HepG2 (cell line): ENCODE measurements around the gene MEX3A. TPM values are rescaled to one million over a fixed set of nuclear protein-coding genes. Genes with fewer than 3 reads are reported as not detected.

ENCODE experiments used
- ASH2L ChIP-seq: fragments of 300-600, 200-600 bp; sonication (generic); IDR thresholded peaks from 2 replicates; pipeline ENCODE4 v1.7.0; 2017; ENCODE audit warnings: low read depth, mild to moderate bottlenecking, moderate library complexity, mixed read lengths, low read length; ENCODE audit not compliant: insufficient read length
- BORCS8-MEF2B ChIP-seq: sonication (generic); formaldehyde crosslinking; IDR thresholded peaks from 2 replicates; pipeline ENCODE4 v1.8.0; 2022; ENCODE audit warnings: mild to moderate bottlenecking, missing genetic modification reagents
- JUN ChIP-seq: sonication (generic); formaldehyde crosslinking; IDR thresholded peaks from 2 replicates; pipeline ENCODE4 v1.4.0; 2020; ENCODE audit warnings: mild to moderate bottlenecking, missing genetic modification reagents
- LBX2 ChIP-seq: sonication (generic); formaldehyde crosslinking; IDR thresholded peaks from 2 replicates; pipeline ENCODE4 v1.5.0; 2020; ENCODE audit warnings: missing genetic modification reagents, mild to moderate bottlenecking, borderline replicate concordance
- RCOR2 ChIP-seq: IDR thresholded peaks from 2 replicates; pipeline ENCODE4 v1.6.1; 2016; ENCODE audit warnings: missing biosample characterization, missing genetic modification reagents
- RERE ChIP-seq: IDR thresholded peaks from 2 replicates; pipeline ENCODE4 v1.6.1; 2016; ENCODE audit warnings: low read depth, missing genetic modification reagents, missing compliant biosample characterization
- ZBTB3 ChIP-seq: sonication (generic); formaldehyde crosslinking; IDR thresholded peaks from 2 replicates; pipeline ENCODE4 v1.4.0; 2020; ENCODE audit warnings: low read depth, mild to moderate bottlenecking, moderate library complexity, missing genetic modification reagents, borderline replicate concordance
- ZMYM2 ChIP-seq: sonication (generic); formaldehyde crosslinking; IDR thresholded peaks from 2 replicates; pipeline ENCODE4 v1.8.0; 2022; ENCODE audit warnings: mild to moderate bottlenecking, missing genetic modification reagents
- ZNF446 ChIP-seq: sonication (generic); formaldehyde crosslinking; IDR thresholded peaks from 2 replicates; pipeline ENCODE4 v1.5.0; 2020; ENCODE audit warnings: mild to moderate bottlenecking, missing genetic modification reagents
- ZNF749 ChIP-seq: sonication (generic); formaldehyde crosslinking; IDR thresholded peaks from 2 replicates; pipeline ENCODE4 v1.8.0; 2022; ENCODE audit warnings: mild to moderate bottlenecking, missing genetic modification reagents, moderate library complexity, borderline replicate concordance
- ZNF777 ChIP-seq: sonication (generic); formaldehyde crosslinking; IDR thresholded peaks from 2 replicates; pipeline ENCODE4 v1.4.0; 2020; ENCODE audit warnings: missing genetic modification reagents
- polyA plus RNA-seq, 8 experiments: library from polyadenylated mRNA; depleted of rRNA in 3 of 8; stranded (reverse) in 7 of 8; unstranded in 1 of 8; fragments of >200 nt; fragmentation: Illumina TruSeq in 4 of 8; extraction: Trizol in 4 of 8; gene quantifications; 2 replicates each; pipeline versions ENCODE4 v1.2.1 to v1.2.3, GENCODE V29; 2011 to 2016; ENCODE audit warnings: low read depth in 4 of 8, missing spikeins in 1 of 8, mixed read lengths in 1 of 8; ENCODE audit not compliant: insufficient read depth in 1 of 8
- total RNA-seq, 5 experiments: library from RNA; depleted of rRNA; stranded (reverse); fragments of >200 nt; fragmentation: Illumina TruSeq; extraction: Trizol; gene quantifications; 2 replicates each; pipeline ENCODE4 v1.2.3, GENCODE V29; 2016; ENCODE audit warnings: low read depth in 1 of 5
- TF ChIP-seq, protein P1 (sequence below): sonication (generic); formaldehyde crosslinking; IDR thresholded peaks from 2 replicates; pipeline ENCODE4 v1.5.1; 2020; ENCODE audit warnings: mild to moderate bottlenecking, missing genetic modification reagents, moderate library complexity
- TF ChIP-seq, protein P2 (sequence below): sonication (generic); formaldehyde crosslinking; IDR thresholded peaks from 2 replicates; pipeline ENCODE4 v1.4.0; 2020; ENCODE audit warnings: missing genetic modification reagents, borderline replicate concordance

The MEX3A gene
- total and polyA plus RNA-seq, 2 of the 13 experiments (the other 11 are each of a cell fraction or from before 2014, with no cell fraction given): 7.6 to 9.1 TPM

- TF ChIP-seq ZNF749 (CRISPR knock-in tag) (no peak), RCOR2 (CRISPR knock-in tag) (peak; percentile 70), RERE (CRISPR knock-in tag) (no peak), ZMYM2 (CRISPR knock-in tag) (no peak), ZNF777 (CRISPR knock-in tag) (peak; percentile 52; the same call in 1 of the 2 replicates), ASH2L (no peak), ZBTB3 (CRISPR knock-in tag) (no peak), ZNF446 (CRISPR knock-in tag) (no peak), JUN (CRISPR knock-in tag) (no peak), LBX2 (CRISPR knock-in tag) (no peak), BORCS8-MEF2B (CRISPR knock-in tag) (no peak)
- TF ChIP-seq, protein P1, sequence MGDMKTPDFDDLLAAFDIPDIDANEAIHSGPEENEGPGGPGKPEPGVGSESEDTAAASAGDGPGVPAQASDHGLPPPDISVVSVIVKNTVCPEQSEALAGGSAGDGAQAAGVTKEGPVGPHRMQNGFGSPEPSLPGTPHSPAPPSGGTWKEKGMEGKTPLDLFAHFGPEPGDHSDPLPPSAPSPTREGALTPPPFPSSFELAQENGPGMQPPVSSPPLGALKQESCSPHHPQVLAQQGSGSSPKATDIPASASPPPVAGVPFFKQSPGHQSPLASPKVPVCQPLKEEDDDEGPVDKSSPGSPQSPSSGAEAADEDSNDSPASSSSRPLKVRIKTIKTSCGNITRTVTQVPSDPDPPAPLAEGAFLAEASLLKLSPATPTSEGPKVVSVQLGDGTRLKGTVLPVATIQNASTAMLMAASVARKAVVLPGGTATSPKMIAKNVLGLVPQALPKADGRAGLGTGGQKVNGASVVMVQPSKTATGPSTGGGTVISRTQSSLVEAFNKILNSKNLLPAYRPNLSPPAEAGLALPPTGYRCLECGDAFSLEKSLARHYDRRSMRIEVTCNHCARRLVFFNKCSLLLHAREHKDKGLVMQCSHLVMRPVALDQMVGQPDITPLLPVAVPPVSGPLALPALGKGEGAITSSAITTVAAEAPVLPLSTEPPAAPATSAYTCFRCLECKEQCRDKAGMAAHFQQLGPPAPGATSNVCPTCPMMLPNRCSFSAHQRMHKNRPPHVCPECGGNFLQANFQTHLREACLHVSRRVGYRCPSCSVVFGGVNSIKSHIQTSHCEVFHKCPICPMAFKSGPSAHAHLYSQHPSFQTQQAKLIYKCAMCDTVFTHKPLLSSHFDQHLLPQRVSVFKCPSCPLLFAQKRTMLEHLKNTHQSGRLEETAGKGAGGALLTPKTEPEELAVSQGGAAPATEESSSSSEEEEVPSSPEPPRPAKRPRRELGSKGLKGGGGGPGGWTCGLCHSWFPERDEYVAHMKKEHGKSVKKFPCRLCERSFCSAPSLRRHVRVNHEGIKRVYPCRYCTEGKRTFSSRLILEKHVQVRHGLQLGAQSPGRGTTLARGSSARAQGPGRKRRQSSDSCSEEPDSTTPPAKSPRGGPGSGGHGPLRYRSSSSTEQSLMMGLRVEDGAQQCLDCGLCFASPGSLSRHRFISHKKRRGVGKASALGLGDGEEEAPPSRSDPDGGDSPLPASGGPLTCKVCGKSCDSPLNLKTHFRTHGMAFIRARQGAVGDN (CRISPR knock-in tag): peak; percentile 57
- TF ChIP-seq, protein P2, sequence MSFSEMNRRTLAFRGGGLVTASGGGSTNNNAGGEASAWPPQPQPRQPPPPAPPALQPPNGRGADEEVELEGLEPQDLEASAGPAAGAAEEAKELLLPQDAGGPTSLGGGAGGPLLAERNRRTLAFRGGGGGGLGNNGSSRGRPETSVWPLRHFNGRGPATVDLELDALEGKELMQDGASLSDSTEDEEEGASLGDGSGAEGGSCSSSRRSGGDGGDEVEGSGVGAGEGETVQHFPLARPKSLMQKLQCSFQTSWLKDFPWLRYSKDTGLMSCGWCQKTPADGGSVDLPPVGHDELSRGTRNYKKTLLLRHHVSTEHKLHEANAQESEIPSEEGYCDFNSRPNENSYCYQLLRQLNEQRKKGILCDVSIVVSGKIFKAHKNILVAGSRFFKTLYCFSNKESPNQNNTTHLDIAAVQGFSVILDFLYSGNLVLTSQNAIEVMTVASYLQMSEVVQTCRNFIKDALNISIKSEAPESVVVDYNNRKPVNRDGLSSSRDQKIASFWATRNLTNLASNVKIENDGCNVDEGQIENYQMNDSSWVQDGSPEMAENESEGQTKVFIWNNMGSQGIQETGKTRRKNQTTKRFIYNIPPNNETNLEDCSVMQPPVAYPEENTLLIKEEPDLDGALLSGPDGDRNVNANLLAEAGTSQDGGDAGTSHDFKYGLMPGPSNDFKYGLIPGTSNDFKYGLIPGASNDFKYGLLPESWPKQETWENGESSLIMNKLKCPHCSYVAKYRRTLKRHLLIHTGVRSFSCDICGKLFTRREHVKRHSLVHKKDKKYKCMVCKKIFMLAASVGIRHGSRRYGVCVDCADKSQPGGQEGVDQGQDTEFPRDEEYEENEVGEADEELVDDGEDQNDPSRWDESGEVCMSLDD (CRISPR knock-in tag): peak; percentile 23; the same call in 1 of the 2 replicates
Observed at GRCh38 chr1:156052862-156053767, 29.1 kb downstream of the MEX3A start (continued).
